HepG2 (cell line): Measurements from ENCODE around the gene CCDC88A. TPM values are rescaled to one million over a fixed set of nuclear protein-coding genes. Genes with fewer than 3 reads are reported as not detected.

Source experiments
- ASH2L ChIP-seq: fragments of 300-600, 200-600 bp; sonication (generic); IDR thresholded peaks from 2 replicates; pipeline ENCODE4 v1.7.0; 2017; ENCODE audit warnings: low read depth, mild to moderate bottlenecking, moderate library complexity, mixed read lengths, low read length; ENCODE audit not compliant: insufficient read length
- CBX5 ChIP-seq: sonication (generic); formaldehyde crosslinking; IDR thresholded peaks from 2 replicates; pipeline ENCODE4 v1.4.0; 2020; ENCODE audit warnings: missing genetic modification reagents, borderline replicate concordance
- DMTF1 ChIP-seq: sonication (generic); formaldehyde crosslinking; IDR thresholded peaks from 2 replicates; pipeline ENCODE4 v1.4.0; 2020; ENCODE audit warnings: mild to moderate bottlenecking, missing genetic modification reagents
- E2F2 ChIP-seq: sonication (generic); formaldehyde crosslinking; IDR thresholded peaks from 2 replicates; pipeline ENCODE4 v1.4.0; 2020; ENCODE audit warnings: missing genetic modification reagents, borderline replicate concordance
- EED ChIP-seq: sonication (generic); formaldehyde crosslinking; IDR thresholded peaks from 2 replicates; pipeline ENCODE4 v1.5.0; 2020; ENCODE audit warnings: mild to moderate bottlenecking, missing genetic modification reagents
- GLI4 ChIP-seq: sonication (generic); formaldehyde crosslinking; IDR thresholded peaks from 2 replicates; pipeline ENCODE4 v1.5.1; 2020; ENCODE audit warnings: missing genetic modification reagents, mild to moderate bottlenecking, moderate library complexity, borderline replicate concordance
- HOMEZ ChIP-seq: IDR thresholded peaks from 2 replicates; pipeline ENCODE4 v1.6.1; 2016; ENCODE audit warnings: low read depth
- MLLT10 ChIP-seq: sonication (generic); formaldehyde crosslinking; IDR thresholded peaks from 2 replicates; pipeline ENCODE4 v1.4.0; 2020; ENCODE audit warnings: missing genetic modification reagents
- MXI1 ChIP-seq: IDR thresholded peaks from 3 replicates; pipeline ENCODE4 v1.6.1; 2012; ENCODE audit warnings: low read depth, low read length, inconsistent platforms, borderline replicate concordance
- NCOA5 ChIP-seq: sonication (generic); formaldehyde crosslinking; IDR thresholded peaks from 2 replicates; pipeline ENCODE4 v1.4.0; 2020; ENCODE audit warnings: missing genetic modification reagents
- NFE2L2 ChIP-seq: fragments of 150-350 bp; IDR thresholded peaks from 2 replicates; pipeline ENCODE4 v1.6.1; 2014; ENCODE audit warnings: low read length
- NFIB ChIP-seq: sonication (generic); formaldehyde crosslinking; IDR thresholded peaks from 2 replicates; pipeline ENCODE4 v1.9.0; 2021; ENCODE audit warnings: missing genetic modification reagents, mild to moderate bottlenecking, borderline replicate concordance
- NPAS2 ChIP-seq: sonication (generic); formaldehyde crosslinking; IDR thresholded peaks from 2 replicates; pipeline ENCODE4 v1.8.0; 2022; ENCODE audit warnings: mild to moderate bottlenecking, missing genetic modification reagents, borderline replicate concordance
- NR2F6 ChIP-seq, 2 experiments: IDR thresholded peaks; 2 replicates each; pipeline ENCODE4 v1.6.1; 2016; ENCODE audit warnings: antibody characterized with exemption in 1 of 2, mild to moderate bottlenecking in 1 of 2
- PHF20 ChIP-seq: sonication (generic); formaldehyde crosslinking; IDR thresholded peaks from 2 replicates; pipeline ENCODE4 v1.5.0; 2020; ENCODE audit warnings: mild to moderate bottlenecking, missing genetic modification reagents
- PLRG1 ChIP-seq: fragments of 450-650 bp; conservative IDR thresholded peaks from 2 replicates; pipeline ENCODE4 v1.6.1; 2016
- REPIN1 ChIP-seq: sonication (generic); formaldehyde crosslinking; IDR thresholded peaks from 2 replicates; pipeline ENCODE4 v1.8.0; 2022; ENCODE audit warnings: missing genetic modification reagents, low read depth, mild to moderate bottlenecking, borderline replicate concordance
- U2AF2 ChIP-seq: fragments of 200-400 bp; formaldehyde crosslinking; IDR thresholded peaks from 2 replicates; pipeline ENCODE4 v1.6.1; 2017; ENCODE audit warnings: low read depth, mild to moderate bottlenecking, low read length
- ZBTB7A ChIP-seq: sonication (generic); formaldehyde crosslinking; IDR thresholded peaks from 2 replicates; pipeline ENCODE4 v1.8.0; 2022; ENCODE audit warnings: mild to moderate bottlenecking, missing genetic modification reagents
- ZNF230 ChIP-seq: sonication (generic); formaldehyde crosslinking; IDR thresholded peaks from 2 replicates; pipeline ENCODE4 v1.4.0; 2020; ENCODE audit warnings: mild to moderate bottlenecking, missing genetic modification reagents
- ZNF530 ChIP-seq: sonication (generic); formaldehyde crosslinking; IDR thresholded peaks from 2 replicates; pipeline ENCODE4 v1.5.0; 2020; ENCODE audit warnings: low read depth, mild to moderate bottlenecking, missing genetic modification reagents
- ZNF562 ChIP-seq: sonication (generic); formaldehyde crosslinking; IDR thresholded peaks from 2 replicates; pipeline ENCODE4 v1.8.0; 2022; ENCODE audit warnings: missing genetic modification reagents, borderline replicate concordance
- ZNF740 ChIP-seq: sonication (generic); formaldehyde crosslinking; IDR thresholded peaks from 2 replicates; pipeline ENCODE4 v1.4.0; 2020; ENCODE audit warnings: missing genetic modification reagents
- ZNF770 ChIP-seq: sonication (generic); formaldehyde crosslinking; IDR thresholded peaks from 2 replicates; pipeline ENCODE4 v1.5.0; 2020; ENCODE audit warnings: mild to moderate bottlenecking, missing genetic modification reagents
- ZNF790 ChIP-seq: sonication (generic); formaldehyde crosslinking; IDR thresholded peaks from 2 replicates; pipeline ENCODE4 v1.8.0; 2022; ENCODE audit warnings: missing genetic modification reagents, mild to moderate bottlenecking, borderline replicate concordance
- polyA plus RNA-seq, 8 experiments: library from polyadenylated mRNA; depleted of rRNA in 3 of 8; stranded (reverse) in 7 of 8; unstranded in 1 of 8; fragments of >200 nt; fragmentation: Illumina TruSeq in 4 of 8; extraction: Trizol in 4 of 8; gene quantifications; 2 replicates each; pipeline versions ENCODE4 v1.2.1 to v1.2.3, GENCODE V29; 2011 to 2016; ENCODE audit warnings: low read depth in 4 of 8, missing spikeins in 1 of 8, mixed read lengths in 1 of 8; ENCODE audit not compliant: insufficient read depth in 1 of 8
- total RNA-seq, 5 experiments: library from RNA; depleted of rRNA; stranded (reverse); fragments of >200 nt; fragmentation: Illumina TruSeq; extraction: Trizol; gene quantifications; 2 replicates each; pipeline ENCODE4 v1.2.3, GENCODE V29; 2016; ENCODE audit warnings: low read depth in 1 of 5

The CCDC88A gene
- total and polyA plus RNA-seq, 2 of the 13 experiments (the other 11 are each of a cell fraction or from before 2014, with no cell fraction given), result 43.2 to 84.1 TPM

GRCh38 chr2:55439101-55439397 lies 19.4 kb upstream of the CCDC88A start (continued):
- TF ChIP-seq EED (CRISPR knock-in tag) (no peak), ZNF790 (CRISPR knock-in tag) (no peak), PHF20 (CRISPR knock-in tag) (no peak), ZNF770 (CRISPR knock-in tag) (peak; percentile 96), NCOA5 (CRISPR knock-in tag) (no peak), ZBTB7A (CRISPR knock-in tag) (no peak), NFIB (CRISPR knock-in tag) (no peak), NR2F6 (IDR thresholded peaks at IDR 0.05) (peak; percentile 64), NR2F6 (CRISPR knock-in tag; IDR thresholded peaks at IDR 0.05) (peak; percentile 59), MXI1 (no peak), E2F2 (CRISPR knock-in tag) (no peak), HOMEZ (CRISPR knock-in tag) (no peak), GLI4 (CRISPR knock-in tag) (no peak), U2AF2 (0 out of 2 replicates have a peak, but pooled peaks have one; percentile 14), PLRG1 (no peak), ASH2L (no peak), REPIN1 (CRISPR knock-in tag) (no peak), ZNF740 (CRISPR knock-in tag) (no peak), MLLT10 (no peak), NFE2L2 (no peak), NPAS2 (no peak), ZNF562 (CRISPR knock-in tag) (no peak), DMTF1 (no peak), ZNF230 (no peak), CBX5 (CRISPR knock-in tag) (no peak), ZNF530 (no peak)
